NCI-H510A treated with DMSO at 0.1 percent for 48 hours (cell line): ENCODE results near the gene MYOCOS.
"Not testable (repeated sequence)": the region's sequence is repeated elsewhere in the genome, so short reads cannot be mapped to it uniquely, and the experiment has no call there.

Source experiments
- DNase-seq: peaks from one replicate; lab custom pipeline; 2025; lab: John Stamatoyannopoulos, UW

MYOCOS gene, protein sequence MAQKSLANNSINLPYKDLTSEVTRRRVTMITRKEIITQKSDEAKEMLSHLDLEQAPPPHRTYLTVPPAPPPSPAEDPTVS

GRCh38 chr1:171622152-171622462 is at the start of gene MYOCOS:
Gene MYOCOS, plus strand, starts transcription at chr1:171622243. Its CDS starts 1,641 bp downstream, at chr1:171623884.
- DNase-seq = no peak

- no peak for DNase-seq
Observed at GRCh38 chr1:171576144-171576543, 45.9 kb upstream of the MYOCOS start.

- DNase-seq = no peak
Observed at GRCh38 chr1:171581226-171581625, 40.8 kb upstream of the MYOCOS start.

- no peak for DNase-seq
Observed at GRCh38 chr1:171581766-171582165, 40.3 kb upstream of the MYOCOS start.

- no peak for DNase-seq
Observed at GRCh38 chr1:171582589-171582988, 39.5 kb upstream of the MYOCOS start.

DNA sequence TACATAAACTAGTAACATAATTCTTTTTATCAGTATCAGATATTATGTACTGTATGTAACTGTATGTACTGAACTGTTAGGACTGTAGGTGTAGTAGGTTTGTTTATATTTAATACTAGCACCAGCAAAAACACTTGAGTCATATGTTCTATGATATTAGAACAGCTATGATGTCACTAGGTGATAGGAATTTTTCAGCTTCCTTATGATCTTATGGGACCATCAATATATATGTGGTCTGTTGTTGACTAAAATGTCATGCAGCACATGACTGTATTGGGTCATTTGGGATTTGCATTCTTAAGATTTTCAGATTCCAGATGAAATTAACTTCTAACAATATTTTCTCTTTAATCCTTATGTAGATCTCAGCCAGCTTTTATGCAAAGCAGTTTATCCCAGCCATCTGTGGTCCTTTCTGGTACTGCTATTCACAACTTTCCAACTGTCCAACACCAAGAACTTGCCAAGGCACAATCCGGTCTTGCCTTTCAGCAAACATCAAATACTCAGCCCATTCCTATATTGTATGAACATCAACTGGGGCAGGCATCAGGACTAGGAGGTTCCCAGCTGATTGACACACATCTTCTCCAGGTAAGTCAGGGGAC is 38.3 kb upstream of the MYOCOS start:
- no peak for DNase-seq

- no peak for DNase-seq
Observed at GRCh38 chr1:171585715-171586114, 36.3 kb upstream of the MYOCOS start.

- DNase-seq = no peak
Observed at GRCh38 chr1:171588230-171588629, 33.8 kb upstream of the MYOCOS start.

DNA sequence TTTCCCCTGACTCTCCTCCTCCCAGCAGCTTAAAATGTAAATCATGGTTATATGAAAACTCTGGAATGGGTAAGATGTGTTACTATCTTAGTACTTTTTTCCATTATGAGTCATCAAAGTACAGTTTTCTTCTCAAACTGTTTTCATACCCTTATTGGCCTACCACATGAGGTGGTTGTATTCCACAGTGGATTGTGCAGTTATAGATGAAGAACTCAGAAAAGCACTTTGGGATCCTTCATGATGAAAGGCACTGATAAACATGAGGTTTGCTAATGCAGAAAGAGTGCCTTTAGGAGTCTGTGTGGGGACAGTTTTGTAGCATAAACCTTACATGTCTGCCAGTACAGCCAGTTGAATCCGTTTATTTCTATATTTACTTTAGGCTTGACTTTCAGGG is 32.0 kb upstream of the MYOCOS start:
- no peak for DNase-seq

- DNase-seq = no peak
Observed at GRCh38 chr1:171595324-171595723, 26.7 kb upstream of the MYOCOS start.

DNA sequence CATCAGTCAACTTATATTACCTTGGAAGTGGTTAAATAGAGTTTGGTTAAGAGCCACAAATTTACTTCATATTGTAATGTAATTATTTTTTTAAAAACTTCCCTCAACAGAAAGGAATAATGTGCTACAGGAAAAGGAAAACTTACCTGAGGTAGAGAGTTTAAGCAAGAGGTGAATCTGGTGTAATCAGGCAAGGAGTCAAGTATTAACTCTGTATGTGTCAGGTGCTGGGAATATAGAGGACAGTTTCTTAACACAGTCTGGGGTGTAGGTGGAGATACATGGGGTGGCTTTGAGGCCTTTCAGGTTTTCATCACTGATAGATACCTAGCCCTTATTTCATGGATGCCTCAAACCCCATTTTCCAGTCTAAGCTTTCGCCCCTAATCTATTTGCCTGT is 25.9 kb upstream of the MYOCOS start:
- DNase-seq = no peak

DNA sequence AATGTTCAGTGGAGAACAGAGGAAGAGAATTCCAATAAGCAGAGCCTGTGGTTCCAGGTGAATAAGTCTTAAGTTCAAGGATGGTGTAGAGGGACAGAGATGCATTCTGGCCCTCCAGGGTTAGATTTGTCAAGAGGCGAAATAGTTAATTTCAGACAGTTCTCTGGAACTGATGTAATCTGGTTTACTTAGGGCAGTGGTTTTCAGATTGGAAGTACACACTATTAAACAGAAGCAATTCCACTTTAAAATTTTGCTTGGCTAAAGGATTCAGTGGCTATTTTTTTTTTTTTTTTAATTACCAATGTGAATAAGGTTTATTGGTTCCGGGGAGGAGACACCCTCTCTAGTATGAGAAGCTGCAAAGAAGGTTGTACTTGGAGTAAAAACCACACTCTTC is 25.3 kb upstream of the MYOCOS start:
- no peak for DNase-seq

GRCh38 chr1:171597203-171597602 is 24.8 kb upstream of the MYOCOS start:
- no peak for DNase-seq

- DNase-seq = not testable (repeated sequence)
Observed at GRCh38 chr1:171600310-171600709, 21.7 kb upstream of the MYOCOS start.

GRCh38 chr1:171600862-171601261 is 21.2 kb upstream of the MYOCOS start:
- no peak for DNase-seq

GRCh38 chr1:171603042-171603441 is 19.0 kb upstream of the MYOCOS start:
- not testable (repeated sequence) for DNase-seq

DNA sequence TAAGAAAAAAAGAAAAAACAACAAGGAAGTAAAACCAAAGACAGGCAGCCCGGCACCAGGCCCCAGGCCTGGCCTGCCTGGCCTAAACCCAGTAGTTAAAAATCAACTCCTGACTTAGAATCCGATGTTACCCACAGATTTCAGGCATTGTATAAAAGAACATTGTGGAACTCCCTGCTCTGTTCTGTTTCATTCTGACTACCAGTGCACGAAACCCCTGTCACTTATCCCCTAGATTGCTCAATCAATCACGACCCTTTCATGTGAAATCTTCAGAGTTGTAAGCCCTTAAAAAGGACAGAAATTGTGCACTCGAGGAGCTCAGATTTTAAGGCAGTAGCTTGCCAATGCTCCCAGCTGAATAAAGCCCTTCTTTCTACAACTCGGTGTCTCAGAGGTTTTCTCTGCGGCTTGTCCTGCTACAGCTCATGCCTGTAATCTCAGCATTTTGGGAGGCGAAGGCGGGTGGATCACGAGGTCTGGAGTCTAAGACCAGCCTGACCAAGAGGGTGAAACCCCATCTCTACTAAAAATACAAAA is 15.6 kb upstream of the MYOCOS start:
- no peak for DNase-seq

- no peak for DNase-seq
Observed at GRCh38 chr1:171610385-171610784, 11.7 kb upstream of the MYOCOS start.

- DNase-seq = no peak
Observed at GRCh38 chr1:171611306-171611705, 10.7 kb upstream of the MYOCOS start.

DNA sequence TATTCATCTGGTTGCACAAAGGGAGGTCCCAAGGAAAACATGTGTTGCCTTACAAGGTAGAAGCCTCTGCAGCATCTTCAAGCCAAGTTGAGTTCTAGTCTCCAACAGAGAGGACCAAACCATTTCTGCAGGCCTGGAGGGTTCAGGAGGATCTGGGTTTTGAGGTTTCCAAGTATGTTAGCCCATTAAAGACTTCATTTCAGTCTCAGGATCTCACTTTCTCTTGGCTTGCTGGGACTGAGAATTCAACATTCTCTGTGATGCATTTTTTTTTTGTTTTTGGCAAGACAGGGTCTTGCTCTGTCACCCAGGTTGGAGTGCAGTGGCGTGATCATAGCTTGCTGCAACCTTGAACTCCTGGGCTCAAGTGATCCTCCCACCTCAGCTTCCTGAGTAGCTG is 8.8 kb upstream of the MYOCOS start:
- DNase-seq = no peak

DNA sequence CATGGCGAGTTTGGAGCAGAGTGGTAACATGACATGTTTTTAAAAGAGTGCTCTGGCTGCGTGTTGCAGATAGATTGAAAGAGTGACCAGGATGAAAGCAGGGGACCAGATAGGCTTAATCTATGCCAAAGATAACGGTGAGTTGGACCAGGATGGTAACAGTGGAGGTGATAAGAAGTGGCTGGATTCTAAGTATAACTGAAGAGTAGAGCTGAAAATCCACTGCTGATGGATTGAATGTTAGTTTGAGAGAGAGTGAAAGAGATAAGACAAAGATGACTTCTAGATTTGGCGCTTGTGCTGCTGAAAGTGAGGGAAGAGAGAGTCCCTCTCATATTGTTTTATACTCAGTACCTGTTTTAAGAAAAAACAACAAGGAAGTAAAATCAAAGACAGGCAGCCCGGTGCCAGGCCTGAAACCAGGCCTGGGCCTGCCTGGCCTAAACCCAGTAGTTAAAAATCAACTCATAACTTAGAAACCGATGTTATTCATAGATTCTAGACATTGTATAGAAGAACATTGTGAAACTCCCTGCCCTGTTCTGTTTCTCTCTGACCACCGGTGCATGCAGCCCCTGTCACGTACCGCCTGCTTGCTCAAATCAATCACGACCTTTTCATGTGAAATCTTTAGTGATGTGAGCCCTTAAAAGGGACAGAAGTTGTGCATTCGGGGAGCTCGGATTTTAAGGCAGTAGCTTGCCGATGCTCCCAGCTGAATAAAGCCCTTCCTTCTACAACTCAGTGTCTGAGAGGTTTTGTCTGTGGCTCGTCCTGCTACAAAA is 6.7 kb upstream of the MYOCOS start:
- DNase-seq = not testable (repeated sequence)

GRCh38 chr1:171616586-171616985 is 5.5 kb upstream of the MYOCOS start:
- no peak for DNase-seq

DNA sequence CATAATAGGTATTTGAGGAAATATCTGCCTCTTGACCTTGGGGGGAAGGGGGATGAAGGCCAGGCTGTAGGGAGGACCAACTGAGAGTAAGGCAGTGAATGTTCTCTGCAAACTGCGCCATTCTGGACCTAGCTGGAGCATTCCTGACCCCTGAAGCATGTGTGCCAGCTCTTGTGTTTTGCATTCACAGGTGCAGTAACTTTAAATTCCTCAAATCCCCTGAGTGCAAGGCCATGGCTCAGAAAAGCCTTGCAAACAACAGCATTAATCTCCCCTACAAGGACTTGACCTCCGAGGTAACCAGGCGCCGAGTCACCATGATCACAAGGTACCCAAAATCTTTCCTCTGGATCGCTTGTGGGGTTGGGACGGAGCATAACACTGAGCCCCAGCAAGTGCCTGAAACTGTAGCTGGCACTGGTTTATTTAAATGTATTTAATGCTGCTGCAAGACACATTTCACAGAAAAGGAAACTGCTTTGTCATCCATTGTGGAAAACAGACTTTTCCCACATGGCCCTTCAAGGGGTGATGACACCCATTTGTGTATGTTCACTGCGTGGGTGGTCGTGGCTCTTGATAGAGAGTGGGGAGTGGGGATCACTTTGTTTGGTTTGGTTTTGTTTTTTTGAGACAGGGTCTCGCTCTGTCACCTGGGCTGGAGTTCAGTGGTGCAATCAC is 1.7 kb downstream of the MYOCOS start:
- DNase-seq = no peak
